ENCODE measurements around the gene PLBD2. TPM values are rescaled to one million over a fixed set of nuclear protein-coding genes. Genes with fewer than 3 reads are reported as not detected.

PLBD2 gene
- total RNA-seq, 1 donor from 2014 or later = 38.1 TPM

DNA sequence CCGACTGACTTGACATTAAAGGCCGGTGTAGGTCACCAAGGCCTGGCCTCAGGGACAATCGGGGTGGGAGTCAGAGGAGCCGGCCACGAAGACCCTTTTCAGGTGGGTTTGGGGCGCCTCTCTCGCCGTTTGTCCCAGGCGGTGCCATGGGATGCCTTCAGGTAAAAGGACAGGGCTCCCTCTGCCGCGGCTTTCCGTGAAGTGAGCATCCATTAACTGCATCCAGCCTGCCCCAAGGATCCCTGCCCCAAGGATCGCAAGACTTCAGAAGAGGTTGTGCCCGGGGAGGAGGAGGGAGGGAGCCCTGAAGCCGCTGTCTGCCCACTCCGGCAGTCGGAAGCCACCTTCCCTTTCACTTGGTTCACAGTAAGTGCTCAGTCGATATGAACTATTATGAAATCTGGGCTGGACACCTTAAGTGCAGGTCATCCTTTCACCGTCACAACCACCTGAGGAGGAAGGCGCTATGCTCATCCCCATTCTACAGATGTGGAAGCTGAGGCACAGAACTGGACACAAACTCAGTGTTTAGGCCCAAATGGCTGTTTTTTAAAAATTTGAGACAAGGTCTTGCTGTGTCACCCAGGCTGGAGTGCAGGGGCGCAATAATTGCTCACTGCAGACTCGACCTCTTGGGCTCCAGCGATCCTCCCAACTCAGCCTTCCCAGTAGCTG, 44.3 kb downstream of the PLBD2 start:
- TF ChIP-seq POLR2AphosphoS5 (IDR thresholded peaks at IDR 0.05; ENCODE audit: insufficient read depth in 1 of 2, low read depth in 1 of 2) (no peak), POLR2A (IDR thresholded peaks at IDR 0.05) (no peak)
- TF ChIP-seq, protein P1, sequence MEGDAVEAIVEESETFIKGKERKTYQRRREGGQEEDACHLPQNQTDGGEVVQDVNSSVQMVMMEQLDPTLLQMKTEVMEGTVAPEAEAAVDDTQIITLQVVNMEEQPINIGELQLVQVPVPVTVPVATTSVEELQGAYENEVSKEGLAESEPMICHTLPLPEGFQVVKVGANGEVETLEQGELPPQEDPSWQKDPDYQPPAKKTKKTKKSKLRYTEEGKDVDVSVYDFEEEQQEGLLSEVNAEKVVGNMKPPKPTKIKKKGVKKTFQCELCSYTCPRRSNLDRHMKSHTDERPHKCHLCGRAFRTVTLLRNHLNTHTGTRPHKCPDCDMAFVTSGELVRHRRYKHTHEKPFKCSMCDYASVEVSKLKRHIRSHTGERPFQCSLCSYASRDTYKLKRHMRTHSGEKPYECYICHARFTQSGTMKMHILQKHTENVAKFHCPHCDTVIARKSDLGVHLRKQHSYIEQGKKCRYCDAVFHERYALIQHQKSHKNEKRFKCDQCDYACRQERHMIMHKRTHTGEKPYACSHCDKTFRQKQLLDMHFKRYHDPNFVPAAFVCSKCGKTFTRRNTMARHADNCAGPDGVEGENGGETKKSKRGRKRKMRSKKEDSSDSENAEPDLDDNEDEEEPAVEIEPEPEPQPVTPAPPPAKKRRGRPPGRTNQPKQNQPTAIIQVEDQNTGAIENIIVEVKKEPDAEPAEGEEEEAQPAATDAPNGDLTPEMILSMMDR (IDR thresholded peaks at IDR 0.05) = no peak
- no peaks in the 10 kb centered on the region for H3K27me3 ChIP-seq
- no peaks in the 10 kb centered on the region for H3K4me1 ChIP-seq
- H3K9me3 ChIP-seq = no peaks in the 10 kb centered on the region
- DNase-seq (ENCODE audit: extremely low spot score in 2 of 2) = no peak
- H3K36me3 ChIP-seq = no peaks in the 10 kb centered on the region
- no peak overlapping the region for H3K27ac ChIP-seq
- intact Hi-C loops (cut with DNase I) = no loop called here
- H3K4me3 ChIP-seq = no peak overlapping the region

DNA sequence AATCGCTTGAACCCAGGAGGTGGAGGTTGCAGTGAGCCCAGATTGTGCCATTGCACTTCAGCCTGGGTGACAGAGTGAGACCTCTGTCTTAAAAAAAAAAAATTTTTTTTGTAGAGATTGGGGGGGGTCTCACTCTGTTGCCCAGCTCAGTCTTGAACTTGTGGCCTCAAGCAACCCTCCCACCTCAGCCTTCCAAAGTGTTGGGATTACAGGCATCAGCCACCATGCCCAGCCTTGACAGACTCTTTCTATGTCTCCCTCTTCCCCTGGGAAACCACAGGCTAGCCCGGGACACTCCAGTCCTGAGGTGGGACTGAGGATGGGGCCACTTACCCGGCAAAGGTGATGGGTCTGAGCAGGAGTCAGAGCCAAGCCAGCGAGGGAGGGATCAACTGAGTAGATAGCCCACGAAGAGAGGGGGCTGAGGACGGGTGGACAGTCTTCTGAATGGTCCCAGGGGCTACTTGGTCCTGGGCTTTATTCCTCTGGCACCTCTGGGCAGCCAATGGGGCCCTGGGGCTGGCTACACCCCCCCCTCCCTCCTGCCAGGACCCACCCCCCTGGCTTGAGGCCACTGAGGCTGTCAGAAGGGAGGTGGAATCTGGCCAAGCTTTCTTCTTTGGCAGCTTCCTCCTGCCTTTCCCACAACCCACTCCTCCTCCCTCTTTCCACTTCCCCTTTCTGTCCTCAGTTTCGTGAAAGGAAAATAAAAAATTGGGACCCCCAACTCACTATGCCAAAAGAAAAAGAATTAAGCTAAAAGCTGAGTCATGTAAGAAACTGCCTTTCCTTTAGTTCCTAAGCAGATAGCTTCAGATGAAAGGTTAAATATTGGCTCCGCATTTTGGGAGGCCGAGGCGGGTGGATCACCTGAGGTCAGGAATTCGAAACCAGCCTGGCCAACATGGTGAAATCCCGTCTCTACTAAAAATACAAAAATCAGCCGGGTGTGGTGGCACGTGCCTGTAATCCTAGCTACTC, 45.3 kb downstream of the PLBD2 start, which contains the start of gene SDS:
SDS (minus strand) TSS at position 453 of the 981 bp plus-strand sequence. CDS start 4,179 bp downstream, outside the sequence.
- no peaks in the 10 kb centered on the region for H3K9me3 ChIP-seq
- intact Hi-C loops (cut with DNase I) = no loop called here
- H3K27me3 ChIP-seq = no peaks in the 10 kb centered on the region
- no peak within 1 kb of the TSS for H3K4me3 ChIP-seq
- TF ChIP-seq POLR2AphosphoS5 (IDR thresholded peaks at IDR 0.05; ENCODE audit: insufficient read depth in 1 of 2, low read depth in 1 of 2) (no peak), POLR2A (IDR thresholded peaks at IDR 0.05) (no peak)
- TF ChIP-seq, protein P1 (IDR thresholded peaks at IDR 0.05) = no peak
- H3K27ac ChIP-seq = no peak within 1 kb of the TSS
- H3K4me1 ChIP-seq = no peaks in the 10 kb centered on the region
- DNase-seq (ENCODE audit: extremely low spot score in 2 of 2) = no peak
- no peaks in the 10 kb centered on the region for H3K36me3 ChIP-seq

DNA sequence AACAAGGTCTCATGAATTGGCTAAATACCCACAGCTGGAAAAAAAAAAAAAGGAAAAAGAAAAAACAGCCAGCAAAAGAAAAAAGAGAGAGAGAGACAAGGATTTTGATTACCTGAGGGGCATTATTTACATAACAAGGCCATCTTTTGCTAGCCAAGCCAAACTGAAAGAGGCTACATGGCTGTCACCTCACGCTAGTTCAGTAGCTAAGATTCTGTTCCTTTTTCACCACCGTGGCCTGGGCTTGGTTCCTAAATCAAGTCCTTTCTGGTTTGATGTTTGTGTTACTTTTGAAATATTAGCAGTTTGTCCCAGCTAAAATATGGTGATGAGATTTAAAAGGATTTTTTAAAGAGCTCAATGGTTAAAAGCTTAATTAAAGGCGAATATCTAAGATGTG, 47.3 kb downstream of the PLBD2 start:
- DNase-seq (ENCODE audit: extremely low spot score in 2 of 2) = no peak
- Histone ChIP-seq H3K4me3 (no peak overlapping the region), H3K9me3 (no peaks in the 10 kb centered on the region), H3K4me1 (no peaks in the 10 kb centered on the region), H3K36me3 (no peaks in the 10 kb centered on the region), H3K27ac (no peak overlapping the region), H3K27me3 (no peaks in the 10 kb centered on the region)
- intact Hi-C loops (cut with DNase I) = no loop called here
- TF ChIP-seq, protein P1 (IDR thresholded peaks at IDR 0.05) = no peak
- no peak for TF ChIP-seq POLR2A (IDR thresholded peaks at IDR 0.05)
- TF ChIP-seq POLR2AphosphoS5 (IDR thresholded peaks at IDR 0.05; ENCODE audit: insufficient read depth in 1 of 2, low read depth in 1 of 2) = no peak

DNA sequence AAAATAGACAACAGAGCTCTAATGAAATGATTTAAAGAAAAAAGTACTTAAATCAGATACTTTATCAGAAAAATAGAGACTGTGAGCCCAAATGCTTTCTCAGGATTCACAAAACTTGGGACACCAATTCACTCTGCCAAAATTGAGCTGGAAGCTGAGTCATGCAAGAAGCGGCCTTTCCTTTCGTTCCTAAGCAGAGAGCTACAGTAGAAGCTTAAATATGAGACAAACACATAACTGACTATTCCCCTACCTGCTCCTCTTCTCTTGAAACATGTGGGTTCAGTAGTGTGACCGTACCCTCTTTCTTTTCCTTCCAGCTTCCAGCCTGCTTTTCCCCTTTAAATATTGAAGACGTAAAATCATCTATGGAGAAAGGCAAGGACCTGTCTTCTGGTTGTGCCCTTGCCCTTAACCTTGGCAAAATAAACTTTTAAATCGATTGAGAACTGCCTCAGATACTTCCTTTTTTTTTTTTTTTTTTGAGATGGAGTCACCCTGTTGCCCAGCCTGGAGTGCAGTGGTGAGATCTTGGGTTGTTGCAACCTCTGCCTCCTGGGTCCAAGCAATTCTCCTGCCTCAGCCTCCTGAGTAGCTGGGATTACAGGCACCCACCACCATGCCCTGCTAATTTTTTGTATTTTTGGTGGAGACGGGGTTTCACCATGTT, 49.7 kb downstream of the PLBD2 start:
- no peaks in the 10 kb centered on the region for H3K9me3 ChIP-seq
- no peak overlapping the region for H3K27ac ChIP-seq
- H3K4me3 ChIP-seq = no peak overlapping the region
- H3K36me3 ChIP-seq = no peaks in the 10 kb centered on the region
- H3K27me3 ChIP-seq = no peaks in the 10 kb centered on the region
- H3K4me1 ChIP-seq = no peaks in the 10 kb centered on the region
- DNase-seq (ENCODE audit: extremely low spot score in 2 of 2) = no peak
- intact Hi-C loops (cut with DNase I) = no loop called here
- TF ChIP-seq POLR2AphosphoS5 (IDR thresholded peaks at IDR 0.05; ENCODE audit: insufficient read depth in 1 of 2, low read depth in 1 of 2) (no peak), POLR2A (IDR thresholded peaks at IDR 0.05) (no peak)
- TF ChIP-seq, protein P1 (IDR thresholded peaks at IDR 0.05) = no peak

Data from vagina (tissue), 2 donors.